Measurements from ENCODE around the gene RHOH. TPM values are rescaled to one million over a fixed set of nuclear protein-coding genes. Genes with fewer than 3 reads are reported as not detected.

Gene RHOH
- total RNA-seq, 4 donors from 2014 or later: 0.91 to 3.5 (median 1.5) TPM

- WGBS: 96% methylated on average over 8 of the region's 19 CpGs
- no peaks in the 10 kb centered on the region for H3K36me3 ChIP-seq
- H3K4me1 ChIP-seq: no peaks in the 10 kb centered on the region
- no peak for DNase-seq (ENCODE audit: low spot score in 2 of 2)
- TF ChIP-seq CTCF (IDR thresholded peaks at IDR 0.05) (no peak), EP300 (IDR thresholded peaks at IDR 0.05) (no peak), POLR2A (IDR thresholded peaks at IDR 0.05) (no peak), POLR2AphosphoS5 (IDR thresholded peaks at IDR 0.05) (no peak)
- no peak overlapping the region for H3K27ac ChIP-seq
- no peaks in the 10 kb centered on the region for H3K9me3 ChIP-seq
- no peaks in the 10 kb centered on the region for H3K27me3 ChIP-seq
- no peak overlapping the region for H3K4me3 ChIP-seq
These were observed 46.6 kb downstream of the RHOH start for GRCh38 chr4:40243386-40243948.

GRCh38 chr4:40244606-40245005, 47.8 kb downstream of the RHOH start:
- TF ChIP-seq EP300 (IDR thresholded peaks at IDR 0.05) (no peak), POLR2A (IDR thresholded peaks at IDR 0.05) (no peak), POLR2AphosphoS5 (IDR thresholded peaks at IDR 0.05) (no peak), CTCF (IDR thresholded peaks at IDR 0.05) (no peak)
- Histone ChIP-seq H3K36me3 (no peaks in the 10 kb centered on the region), H3K27me3 (no peaks in the 10 kb centered on the region), H3K9me3 (no peaks in the 10 kb centered on the region), H3K27ac (no peak overlapping the region), H3K4me1 (no peaks in the 10 kb centered on the region), H3K4me3 (no peak overlapping the region)
- WGBS: 81% methylated on average over 2 of the region's 2 CpGs
- no peak for DNase-seq (ENCODE audit: low spot score in 2 of 2)

- TF ChIP-seq EP300 (IDR thresholded peaks at IDR 0.05) (no peak), POLR2A (IDR thresholded peaks at IDR 0.05) (no peak), POLR2AphosphoS5 (IDR thresholded peaks at IDR 0.05) (no peak), CTCF (IDR thresholded peaks at IDR 0.05) (no peak)
- DNase-seq (ENCODE audit: low spot score in 2 of 2): no peak
- H3K27ac ChIP-seq: no peak overlapping the region
- H3K27me3 ChIP-seq: no peaks in the 10 kb centered on the region
- 86% methylated on average over 3 of the region's 3 CpGs for WGBS
- no peaks in the 10 kb centered on the region for H3K36me3 ChIP-seq
- no peak overlapping the region for H3K4me3 ChIP-seq
- H3K9me3 ChIP-seq: no peaks in the 10 kb centered on the region
- no peaks in the 10 kb centered on the region for H3K4me1 ChIP-seq
These were observed 48.7 kb downstream of the RHOH start for GRCh38 chr4:40245550-40245949.

GRCh38 chr4:40246011-40246900, 49.4 kb downstream of the RHOH start:
- H3K27ac ChIP-seq: no peak overlapping the region
- H3K9me3 ChIP-seq: no peaks in the 10 kb centered on the region
- no peak for DNase-seq (ENCODE audit: low spot score in 2 of 2)
- TF ChIP-seq EP300 (IDR thresholded peaks at IDR 0.05): no peak
- no peak overlapping the region for H3K4me3 ChIP-seq
- no peaks in the 10 kb centered on the region for H3K27me3 ChIP-seq
- no peaks in the 10 kb centered on the region for H3K36me3 ChIP-seq
- H3K4me1 ChIP-seq: no peaks in the 10 kb centered on the region
- 79% methylated on average over 9 of the region's 9 CpGs for WGBS

GRCh38 chr4:40246938-40247337, 50.1 kb downstream of the RHOH start:
- H3K27me3 ChIP-seq: no peaks in the 10 kb centered on the region
- no peaks in the 10 kb centered on the region for H3K4me1 ChIP-seq
- H3K4me3 ChIP-seq: no peak overlapping the region
- H3K36me3 ChIP-seq: no peaks in the 10 kb centered on the region
- TF ChIP-seq POLR2A (IDR thresholded peaks at IDR 0.05): no peak
- no peak for TF ChIP-seq POLR2AphosphoS5 (IDR thresholded peaks at IDR 0.05)
- no peak for TF ChIP-seq CTCF (IDR thresholded peaks at IDR 0.05)
- no peak for TF ChIP-seq EP300 (IDR thresholded peaks at IDR 0.05)
- H3K9me3 ChIP-seq: no peaks in the 10 kb centered on the region
- WGBS: 74% methylated on average over 2 of the region's 2 CpGs
- no peak overlapping the region for H3K27ac ChIP-seq
- no peak for DNase-seq (ENCODE audit: low spot score in 2 of 2)

Measured in suprapubic skin (tissue), 4 donors.